ENCODE measurements around the gene SSH2.
"Not testable (repeated sequence)": the region's sequence is repeated elsewhere in the genome, so short reads cannot be mapped to it uniquely, and the experiment has no call there.

SSH2 gene

GRCh38 chr17:29652976-29653375 lies 277.1 kb downstream of the SSH2 start:
- DNase-seq: no peak

- DNase-seq: not testable (repeated sequence)
Measured at GRCh38 chr17:29651913-29652312, 278.1 kb downstream of the SSH2 start.

GRCh38 chr17:29650396-29650795 lies 279.6 kb downstream of the SSH2 start:
- no peak for DNase-seq

GRCh38 chr17:29649359-29649758 lies 280.7 kb downstream of the SSH2 start:
- DNase-seq: no peak

GRCh38 chr17:29648005-29648404 lies 282.0 kb downstream of the SSH2 start:
- DNase-seq: no peak

- DNase-seq: peak; percentile 73
Measured at GRCh38 chr17:29645515-29646051, 284.4 kb downstream of the SSH2 start.

GRCh38 chr17:29643817-29644160 lies 286.2 kb downstream of the SSH2 start:
- no peak for DNase-seq

- no peak for DNase-seq
Measured at GRCh38 chr17:29642171-29642611, 287.8 kb downstream of the SSH2 start.

GRCh38 chr17:29640981-29641642 lies 288.9 kb downstream of the SSH2 start:
- DNase-seq: no peak

GRCh38 chr17:29640413-29640812 lies 289.6 kb downstream of the SSH2 start:
- no peak for DNase-seq

GRCh38 chr17:29633886-29634285 lies 296.1 kb downstream of the SSH2 start:
- no peak for DNase-seq

- DNase-seq: no peak
Measured at GRCh38 chr17:29630630-29631193, 299.3 kb downstream of the SSH2 start.

GRCh38 chr17:29629839-29630238 lies 300.2 kb downstream of the SSH2 start:
- DNase-seq: no peak

GRCh38 chr17:29628644-29629043 lies 301.4 kb downstream of the SSH2 start:
- DNase-seq: no peak

- no peak for DNase-seq
Measured at GRCh38 chr17:29627951-29628350, 302.1 kb downstream of the SSH2 start.

- peak; percentile 20 for DNase-seq
Measured at GRCh38 chr17:29625037-29625750, 304.8 kb downstream of the SSH2 start.

GRCh38 chr17:29624586-29624985 lies 305.4 kb downstream of the SSH2 start:
- no peak for DNase-seq

- no peak for DNase-seq
Measured at GRCh38 chr17:29623283-29623647, 306.8 kb downstream of the SSH2 start.

- no peak for DNase-seq
Measured at GRCh38 chr17:29622337-29623282, 307.4 kb downstream of the SSH2 start, which contains the start of gene CORO6. CORO6 (minus strand) TSS chr17:29622912; CDS start chr17:29621421, 1,491 bp downstream.

- no peak for DNase-seq
Measured at GRCh38 chr17:29621751-29622194, 308.3 kb downstream of the SSH2 start.

GRCh38 chr17:29620779-29621500 lies 309.1 kb downstream of the SSH2 start:
- no peak for DNase-seq

GRCh38 chr17:29620271-29620670 lies 309.8 kb downstream of the SSH2 start:
- DNase-seq: no peak

Data from NCI-H446 treated with DMSO at 0.1 percent for 48 hours (cell line).